ENCODE measurements around the gene KLF2. TPM values are rescaled to one million over a fixed set of nuclear protein-coding genes. Genes with fewer than 3 reads are reported as not detected.

Gene KLF2
- total and polyA plus RNA-seq, 2 of the 13 experiments (the other 11 are each of a cell fraction or from before 2014, with no cell fraction given), result not detected

DNA sequence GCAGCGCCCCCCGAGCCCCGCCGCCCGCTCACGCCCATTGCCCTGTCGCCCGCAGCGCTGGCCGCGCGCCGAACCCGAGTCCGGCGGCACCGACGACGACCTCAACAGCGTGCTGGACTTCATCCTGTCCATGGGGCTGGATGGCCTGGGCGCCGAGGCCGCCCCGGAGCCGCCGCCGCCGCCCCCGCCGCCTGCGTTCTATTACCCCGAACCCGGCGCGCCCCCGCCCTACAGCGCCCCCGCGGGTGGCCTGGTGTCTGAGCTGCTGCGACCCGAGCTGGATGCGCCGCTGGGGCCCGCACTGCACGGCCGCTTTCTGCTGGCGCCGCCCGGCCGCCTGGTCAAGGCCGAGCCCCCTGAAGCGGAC, 518 bp downstream of the KLF2 start (continued):
- TF ChIP-seq, protein P1, sequence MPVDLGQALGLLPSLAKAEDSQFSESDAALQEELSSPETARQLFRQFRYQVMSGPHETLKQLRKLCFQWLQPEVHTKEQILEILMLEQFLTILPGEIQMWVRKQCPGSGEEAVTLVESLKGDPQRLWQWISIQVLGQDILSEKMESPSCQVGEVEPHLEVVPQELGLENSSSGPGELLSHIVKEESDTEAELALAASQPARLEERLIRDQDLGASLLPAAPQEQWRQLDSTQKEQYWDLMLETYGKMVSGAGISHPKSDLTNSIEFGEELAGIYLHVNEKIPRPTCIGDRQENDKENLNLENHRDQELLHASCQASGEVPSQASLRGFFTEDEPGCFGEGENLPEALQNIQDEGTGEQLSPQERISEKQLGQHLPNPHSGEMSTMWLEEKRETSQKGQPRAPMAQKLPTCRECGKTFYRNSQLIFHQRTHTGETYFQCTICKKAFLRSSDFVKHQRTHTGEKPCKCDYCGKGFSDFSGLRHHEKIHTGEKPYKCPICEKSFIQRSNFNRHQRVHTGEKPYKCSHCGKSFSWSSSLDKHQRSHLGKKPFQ (CRISPR knock-in tag; IDR thresholded peaks at IDR 0.05; ENCODE audit: insufficient replicate concordance), result no peak
- TF ChIP-seq, protein P2, sequence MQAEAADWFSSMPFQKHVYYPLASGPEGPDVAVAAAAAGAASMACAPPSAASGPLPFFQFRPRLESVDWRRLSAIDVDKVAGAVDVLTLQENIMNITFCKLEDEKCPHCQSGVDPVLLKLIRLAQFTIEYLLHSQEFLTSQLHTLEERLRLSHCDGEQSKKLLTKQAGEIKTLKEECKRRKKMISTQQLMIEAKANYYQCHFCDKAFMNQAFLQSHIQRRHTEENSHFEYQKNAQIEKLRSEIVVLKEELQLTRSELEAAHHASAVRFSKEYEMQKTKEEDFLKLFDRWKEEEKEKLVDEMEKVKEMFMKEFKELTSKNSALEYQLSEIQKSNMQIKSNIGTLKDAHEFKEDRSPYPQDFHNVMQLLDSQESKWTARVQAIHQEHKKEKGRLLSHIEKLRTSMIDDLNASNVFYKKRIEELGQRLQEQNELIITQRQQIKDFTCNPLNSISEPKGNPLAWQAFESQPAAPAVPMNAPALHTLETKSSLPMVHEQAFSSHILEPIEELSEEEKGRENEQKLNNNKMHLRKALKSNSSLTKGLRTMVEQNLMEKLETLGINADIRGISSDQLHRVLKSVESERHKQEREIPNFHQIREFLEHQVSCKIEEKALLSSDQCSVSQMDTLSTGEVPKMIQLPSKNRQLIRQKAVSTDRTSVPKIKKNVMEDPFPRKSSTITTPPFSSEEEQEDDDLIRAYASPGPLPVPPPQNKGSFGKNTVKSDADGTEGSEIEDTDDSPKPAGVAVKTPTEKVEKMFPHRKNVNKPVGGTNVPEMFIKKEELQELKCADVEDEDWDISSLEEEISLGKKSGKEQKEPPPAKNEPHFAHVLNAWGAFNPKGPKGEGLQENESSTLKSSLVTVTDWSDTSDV (CRISPR knock-in tag; IDR thresholded peaks at IDR 0.05), result no peak
- TF ChIP-seq, protein P3, sequence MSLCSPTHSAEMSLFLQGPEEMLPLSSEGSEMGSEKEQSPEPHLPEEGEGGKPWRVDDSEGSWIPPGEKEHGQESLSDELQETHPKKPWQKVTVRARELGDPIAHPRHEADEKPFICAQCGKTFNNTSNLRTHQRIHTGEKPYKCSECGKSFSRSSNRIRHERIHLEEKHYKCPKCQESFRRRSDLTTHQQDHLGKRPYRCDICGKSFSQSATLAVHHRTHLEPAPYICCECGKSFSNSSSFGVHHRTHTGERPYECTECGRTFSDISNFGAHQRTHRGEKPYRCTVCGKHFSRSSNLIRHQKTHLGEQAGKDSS (CRISPR knock-in tag; IDR thresholded peaks at IDR 0.05; ENCODE audit: borderline replicate concordance, low read depth), result no peak
- TF ChIP-seq JARID2 (CRISPR knock-in tag; IDR thresholded peaks at IDR 0.05; ENCODE audit: insufficient replicate concordance) (no peak), ZNF20 (CRISPR knock-in tag; IDR thresholded peaks at IDR 0.05) (no peak)

DNA sequence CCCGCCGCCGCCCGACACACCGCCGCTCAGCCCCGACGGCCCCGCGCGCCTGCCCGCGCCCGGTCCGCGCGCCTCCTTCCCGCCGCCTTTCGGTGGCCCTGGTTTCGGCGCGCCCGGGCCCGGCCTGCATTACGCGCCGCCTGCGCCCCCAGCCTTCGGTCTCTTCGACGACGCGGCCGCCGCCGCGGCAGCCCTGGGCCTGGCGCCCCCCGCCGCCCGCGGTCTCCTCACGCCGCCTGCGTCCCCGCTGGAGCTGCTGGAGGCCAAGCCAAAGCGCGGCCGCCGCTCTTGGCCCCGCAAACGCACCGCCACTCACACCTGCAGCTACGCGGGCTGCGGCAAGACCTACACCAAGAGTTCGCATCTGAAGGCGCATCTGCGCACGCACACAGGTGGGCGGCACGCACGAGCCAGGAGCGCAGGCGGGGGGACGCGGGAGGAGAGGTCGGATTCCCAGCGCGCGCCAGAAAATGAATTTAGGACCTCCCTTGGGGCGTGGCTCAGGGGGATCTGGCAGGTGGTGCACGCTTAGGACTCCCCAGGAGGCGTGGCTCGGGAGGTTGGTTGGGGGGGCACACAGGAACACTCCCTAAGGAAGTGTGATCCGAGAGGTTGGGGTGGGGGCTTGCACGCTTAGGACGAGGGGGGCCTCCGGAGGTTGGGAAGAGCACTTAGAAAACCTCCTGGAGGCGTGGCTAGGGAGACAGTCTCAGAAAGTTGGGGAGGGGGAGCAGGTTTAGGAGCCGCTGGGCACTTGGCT, 1.2 kb downstream of the KLF2 start:
- Histone ChIP-seq H3K4me2 (ENCODE audit: low read depth, low read length) (no peak overlapping the region), H3K9me3 (ENCODE audit: low read length) (no peaks in the 10 kb centered on the region), H3K36me3 (replicated peaks in 1 of 2; ENCODE audit: control insufficient read depth in 1 of 2, insufficient read depth in 2 of 2, low read length in 2 of 2) (no peaks in the 10 kb centered on the region), H3K4me1 (ENCODE audit: insufficient read depth, low read length) (peaks cover 22% of the 10 kb centered on the region), H3K9ac (ENCODE audit: insufficient read depth, low read depth, low read length) (no peak overlapping the region), H2AFZ (ENCODE audit: low read length) (no peak overlapping the region), H3K27ac (ENCODE audit: extremely low read length, insufficient read depth, low read length) (no peak overlapping the region), H3K4me3 (replicated peaks in 1 of 3; ENCODE audit: insufficient read depth in 1 of 3, low read depth in 2 of 3, low read length in 3 of 3) (no peak overlapping the region), H4K20me1 (ENCODE audit: insufficient read depth, low read length) (no peaks in the 10 kb centered on the region), H3K79me2 (ENCODE audit: insufficient read depth, low read length) (no peaks in the 10 kb centered on the region), H3K27me3 (ENCODE audit: control insufficient read depth in 1 of 2, insufficient read depth in 2 of 2, low read length in 2 of 2) (peaks cover 2 to 15% of the 10 kb centered on the region in 2 experiments; a peak in 3 of 5 replicates)
- in situ Hi-C loops (cut with HindIII; ENCODE audit: extremely low pct_ligation_motif_present, low pct_unique_long_range_greater_than_20kb), result no loop called here
- ATAC-seq, result no peak
- intact Hi-C loops (cut with micrococcal nuclease; ENCODE audit: unreplicated experiment), result loop anchor here (10.0 kb wide), 1 partner anchor 81 kb away; no protein-coding TSS in a partner anchor
- WGBS (ENCODE audit: low lambda C conversion rate), result 96% methylated on average over 82 of the region's 82 CpGs
- no TSS peak for BruUV-seq (replicated peaks)
- DNase-seq (ENCODE audit: low spot score), result no peak
- ChIA-PET CTCF (ENCODE audit: low intra/inter-chr PET ratio, low total read pairs) (no interaction called here), POLR2A (no interaction called here)
- FAIRE-seq, result no peak
- TF ChIP-seq ZBTB21 (CRISPR knock-in tag; IDR thresholded peaks at IDR 0.05) (no peak), BRD4 (CRISPR knock-in tag; IDR thresholded peaks at IDR 0.05) (no peak), ZNF343 (CRISPR knock-in tag; IDR thresholded peaks at IDR 0.05) (no peak), MAZ (IDR thresholded peaks at IDR 0.05; ENCODE audit: borderline replicate concordance, low read depth, low read length) (no peak), MAZ (CRISPR knock-in tag; IDR thresholded peaks at IDR 0.05; ENCODE audit: low read depth) (no peak), PHF5A (CRISPR knock-in tag; IDR thresholded peaks at IDR 0.05; ENCODE audit: low read depth, unreplicated experiment) (no peak), SP5 (CRISPR knock-in tag; IDR thresholded peaks at IDR 0.05; ENCODE audit: borderline replicate concordance, low read depth) (no peak)
- TF ChIP-seq, protein P4, sequence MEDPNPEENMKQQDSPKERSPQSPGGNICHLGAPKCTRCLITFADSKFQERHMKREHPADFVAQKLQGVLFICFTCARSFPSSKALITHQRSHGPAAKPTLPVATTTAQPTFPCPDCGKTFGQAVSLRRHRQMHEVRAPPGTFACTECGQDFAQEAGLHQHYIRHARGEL (CRISPR knock-in tag; IDR thresholded peaks at IDR 0.05), result no peak
- TF ChIP-seq, protein P5, sequence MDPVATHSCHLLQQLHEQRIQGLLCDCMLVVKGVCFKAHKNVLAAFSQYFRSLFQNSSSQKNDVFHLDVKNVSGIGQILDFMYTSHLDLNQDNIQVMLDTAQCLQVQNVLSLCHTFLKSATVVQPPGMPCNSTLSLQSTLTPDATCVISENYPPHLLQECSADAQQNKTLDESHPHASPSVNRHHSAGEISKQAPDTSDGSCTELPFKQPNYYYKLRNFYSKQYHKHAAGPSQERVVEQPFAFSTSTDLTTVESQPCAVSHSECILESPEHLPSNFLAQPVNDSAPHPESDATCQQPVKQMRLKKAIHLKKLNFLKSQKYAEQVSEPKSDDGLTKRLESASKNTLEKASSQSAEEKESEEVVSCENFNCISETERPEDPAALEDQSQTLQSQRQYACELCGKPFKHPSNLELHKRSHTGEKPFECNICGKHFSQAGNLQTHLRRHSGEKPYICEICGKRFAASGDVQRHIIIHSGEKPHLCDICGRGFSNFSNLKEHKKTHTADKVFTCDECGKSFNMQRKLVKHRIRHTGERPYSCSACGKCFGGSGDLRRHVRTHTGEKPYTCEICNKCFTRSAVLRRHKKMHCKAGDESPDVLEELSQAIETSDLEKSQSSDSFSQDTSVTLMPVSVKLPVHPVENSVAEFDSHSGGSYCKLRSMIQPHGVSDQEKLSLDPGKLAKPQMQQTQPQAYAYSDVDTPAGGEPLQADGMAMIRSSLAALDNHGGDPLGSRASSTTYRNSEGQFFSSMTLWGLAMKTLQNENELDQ (CRISPR knock-in tag; IDR thresholded peaks at IDR 0.05; ENCODE audit: borderline replicate concordance), result no peak

Measured in HepG2 (cell line).